Body of pancreas (tissue), 4 donors: ENCODE data around the gene GATA2.

Source experiments
- CTCF ChIP-seq, 7 experiments: fragments of 450-650 bp in 4 of 7; fragments of 200-600 bp in 3 of 7; sonication (generic) in 3 of 7; IDR thresholded peaks; one replicate each; pipeline ENCODE4 v1.5.1; 2016 to 2019; ENCODE audit warnings: antibody characterized with exemption in 7 of 7
- POLR2A ChIP-seq, 3 donors: fragments of 450-650 bp; IDR thresholded peaks; one replicate each; pipeline ENCODE4 v1.6.1; 2016; ENCODE audit warnings: antibody characterized with exemption in 3 of 3, mild to moderate bottlenecking in 2 of 3

GRCh38 chr3:128504963-128505730 lies 12.1 kb upstream of the GATA2 start:
- no peak for TF ChIP-seq CTCF (IDR thresholded peaks at IDR 0.05)
- TF ChIP-seq POLR2A (IDR thresholded peaks at IDR 0.05): no peak
